PC-9 (cell line): ENCODE data around the gene NME7. TPM values are rescaled to one million over a fixed set of nuclear protein-coding genes. Genes with fewer than 3 reads are reported as not detected.

Experiments
- BruUV-seq: library from RNA; stranded (reverse); fragments of 400-500 nt; replicated peaks from 2 replicates; lab custom pipeline; 2021; lab: Mats Ljungman, UMichigan
- CTCF ChIA-PET: fragments of 300-600 bp; sonication (Branson Sonifier 250); formaldehyde crosslinking; loops from one replicate; lab custom pipeline; 2022; ENCODE audit warnings: antibody characterized with exemption; lab: Charles Lee
- POLR2A ChIA-PET: fragments of 300-600 bp; sonication (Branson Sonifier 250); formaldehyde crosslinking; loops from one replicate; lab custom pipeline; 2022; ENCODE audit warnings: antibody characterized with exemption; ENCODE audit not compliant: unreplicated experiment; lab: Charles Lee
- DNase-seq, 2 experiments: peaks; one replicate each; pipeline versions ENCODE4 v3.0.0 to v3.0.0-alpha.2; 2015 to 2022; ENCODE audit warnings: mixed read lengths in 1 of 2
- H2AFZ ChIP-seq: fragments of 200-600 bp; sonication (generic); 2 replicates; pipeline ENCODE4 v1.8.1; 2017; ENCODE audit warnings: antibody characterized with exemption
- H3F3A ChIP-seq: fragments of 200-600 bp; sonication (generic); 2 replicates; pipeline ENCODE4 v1.8.1; 2017; ENCODE audit warnings: antibody characterized with exemption, mild to moderate bottlenecking, low read depth; ENCODE audit not compliant: insufficient read depth
- H3K27ac ChIP-seq: fragments of 200-600 bp; sonication (generic); 2 replicates; pipeline ENCODE4 v1.6.1; 2016; ENCODE audit warnings: mixed run types
- H3K27me3 ChIP-seq: fragments of 200-600 bp; sonication (generic); 2 replicates; pipeline ENCODE4 v1.6.1; 2016; ENCODE audit warnings: low read depth, mixed run types; ENCODE audit not compliant: insufficient read depth
- H3K36me3 ChIP-seq: fragments of 200-600 bp; sonication (generic); 2 replicates; pipeline ENCODE4 v1.6.1; 2016; ENCODE audit warnings: low read depth, mixed run types
- H3K4me1 ChIP-seq: fragments of 200-600 bp; sonication (generic); replicated peaks from 2 replicates; pipeline ENCODE4 v1.6.1; 2016; ENCODE audit warnings: mixed run types; ENCODE audit not compliant: insufficient read depth
- H3K4me2 ChIP-seq: fragments of 200-600 bp; sonication (generic); 2 replicates; pipeline ENCODE4 v1.6.1; 2017; ENCODE audit warnings: mixed run types
- H3K4me3 ChIP-seq: fragments of 200-600 bp; sonication (generic); 2 replicates; pipeline ENCODE4 v1.6.1; 2016; ENCODE audit warnings: mixed run types
- H3K79me2 ChIP-seq: fragments of 200-600 bp; sonication (generic); 2 replicates; pipeline ENCODE4 v1.6.1; 2017; ENCODE audit warnings: low read depth, mixed run types
- H3K9me2 ChIP-seq: fragments of 200-600 bp; sonication (generic); 2 replicates; pipeline ENCODE4 v1.8.1; 2017; ENCODE audit warnings: mild to moderate bottlenecking; ENCODE audit not compliant: insufficient read depth
- H3K9me3 ChIP-seq: fragments of 200-600 bp; sonication (generic); 2 replicates; pipeline ENCODE4 v1.8.1; 2016; ENCODE audit warnings: low read depth; ENCODE audit not compliant: insufficient read depth
- H4K20me1 ChIP-seq: fragments of 200-600 bp; sonication (generic); 2 replicates; pipeline ENCODE4 v1.8.1; 2017; ENCODE audit not compliant: insufficient read depth
- EZH2 ChIP-seq: fragments of 200-600 bp; sonication (generic); IDR thresholded peaks from 2 replicates; pipeline ENCODE4 v1.8.0; 2017; ENCODE audit warnings: antibody characterized with exemption, low read depth
- intact Hi-C: fragments of 100-400 bp; cut with micrococcal nuclease; formaldehyde crosslinking; loops from one replicate; pipeline ENCODE4 v1.10.0; 2022; ENCODE audit not compliant: unreplicated experiment
- total RNA-seq: library from RNA; stranded (reverse); gene quantifications from 2 replicates; pipeline ENCODE4 v1.2.3, GENCODE V29; 2021
- TF ChIP-seq, protein P1 (sequence below): fragments of 200-600 bp; sonication (generic); conservative IDR thresholded peaks from 2 replicates; pipeline ENCODE4 v1.6.1; 2017; ENCODE audit warnings: mixed run types, antibody characterized with exemption, mild to moderate bottlenecking, moderate library complexity

NME7 gene
- total RNA-seq, 1 experiment from 2014 or later: 21.4 TPM

DNA sequence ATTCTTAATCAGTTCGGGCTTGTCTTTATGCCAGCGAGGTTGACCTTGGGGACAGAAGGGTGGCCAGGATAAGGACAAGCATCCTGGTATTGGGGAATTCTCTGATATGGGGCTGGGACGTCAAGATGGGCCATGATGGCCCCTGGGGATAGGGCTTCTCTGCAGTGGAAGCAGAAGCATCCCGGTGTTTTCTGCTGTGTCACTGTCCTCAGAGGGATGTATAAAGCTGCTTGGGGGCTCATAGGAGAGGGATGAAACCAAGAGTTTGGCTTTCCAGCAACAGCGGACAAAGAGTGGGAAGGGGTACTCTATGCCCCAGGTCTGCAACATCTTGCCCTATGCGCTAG lies 262.5 kb downstream of the NME7 start:
- CTCF ChIA-PET: interaction anchor here (1.2 kb wide), 1 partner anchor 502 kb away, joined by 3 read pairs; no protein-coding TSS in a partner anchor

DNA sequence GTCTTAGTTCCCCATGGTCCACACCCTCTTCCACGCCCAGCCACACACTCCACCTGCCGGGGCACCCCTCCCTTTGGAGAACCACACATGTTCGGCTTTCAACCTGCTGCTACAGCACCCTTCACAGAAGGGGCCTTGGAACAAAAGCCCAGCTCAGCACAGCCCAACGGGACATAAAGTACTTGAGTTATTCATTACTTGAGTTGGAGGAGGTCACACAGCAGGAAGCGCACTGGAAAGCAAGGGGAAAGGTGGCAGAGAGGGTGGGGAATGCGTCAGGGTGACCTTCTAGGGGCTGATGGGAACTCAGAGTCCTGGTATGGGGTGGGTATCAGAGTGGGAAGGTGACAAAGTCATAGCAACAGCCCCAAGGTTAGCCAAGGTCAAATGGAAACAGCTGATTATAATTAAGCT lies 264.1 kb downstream of the NME7 start:
- H3K27ac ChIP-seq: no peak overlapping the region
- ChIA-PET POLR2A (no interaction called here), CTCF (no interaction called here)

More for the DNA sequence above, 262.5 kb downstream of the NME7 start:
- POLR2A ChIA-PET: interaction anchor here (0.6 kb wide), 1 partner anchor 274 kb away, joined by 3 read pairs; no protein-coding TSS in a partner anchor
- peaks cover 36% of the 10 kb centered on the region for H3K79me2 ChIP-seq
- H3F3A ChIP-seq: peaks cover 21% of the 10 kb centered on the region
- H4K20me1 ChIP-seq: no peaks in the 10 kb centered on the region
- peak overlapping the region; percentile 30; the same call in 1 of the 2 replicates for H3K27ac ChIP-seq
- H3K9me2 ChIP-seq: no peaks in the 10 kb centered on the region
- H3K4me1 ChIP-seq: peaks cover 36% of the 10 kb centered on the region
- no peaks in the 10 kb centered on the region for H3K36me3 ChIP-seq
- H3K4me3 ChIP-seq: peak overlapping the region; percentile 99; the same call in 1 of the 2 replicates
- H2AFZ ChIP-seq: peak overlapping the region; percentile 74; the same call in 1 of the 2 replicates
- TSS peak; percentile 68 for BruUV-seq
- H3K9me3 ChIP-seq: no peaks in the 10 kb centered on the region
- DNase-seq: no peak
- TF ChIP-seq, protein P1, sequence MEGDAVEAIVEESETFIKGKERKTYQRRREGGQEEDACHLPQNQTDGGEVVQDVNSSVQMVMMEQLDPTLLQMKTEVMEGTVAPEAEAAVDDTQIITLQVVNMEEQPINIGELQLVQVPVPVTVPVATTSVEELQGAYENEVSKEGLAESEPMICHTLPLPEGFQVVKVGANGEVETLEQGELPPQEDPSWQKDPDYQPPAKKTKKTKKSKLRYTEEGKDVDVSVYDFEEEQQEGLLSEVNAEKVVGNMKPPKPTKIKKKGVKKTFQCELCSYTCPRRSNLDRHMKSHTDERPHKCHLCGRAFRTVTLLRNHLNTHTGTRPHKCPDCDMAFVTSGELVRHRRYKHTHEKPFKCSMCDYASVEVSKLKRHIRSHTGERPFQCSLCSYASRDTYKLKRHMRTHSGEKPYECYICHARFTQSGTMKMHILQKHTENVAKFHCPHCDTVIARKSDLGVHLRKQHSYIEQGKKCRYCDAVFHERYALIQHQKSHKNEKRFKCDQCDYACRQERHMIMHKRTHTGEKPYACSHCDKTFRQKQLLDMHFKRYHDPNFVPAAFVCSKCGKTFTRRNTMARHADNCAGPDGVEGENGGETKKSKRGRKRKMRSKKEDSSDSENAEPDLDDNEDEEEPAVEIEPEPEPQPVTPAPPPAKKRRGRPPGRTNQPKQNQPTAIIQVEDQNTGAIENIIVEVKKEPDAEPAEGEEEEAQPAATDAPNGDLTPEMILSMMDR: no peak
- TF ChIP-seq EZH2: no peak
- intact Hi-C loops: loop anchor here (1.0 to 10.0 kb wide), 5 partner anchors 45 to 803 kb away; partner anchors contain the start of genes BLZF1 and NME7
- H3K27me3 ChIP-seq: no peaks in the 10 kb centered on the region
- peak overlapping the region; percentile 84 for H3K4me2 ChIP-seq

DNA sequence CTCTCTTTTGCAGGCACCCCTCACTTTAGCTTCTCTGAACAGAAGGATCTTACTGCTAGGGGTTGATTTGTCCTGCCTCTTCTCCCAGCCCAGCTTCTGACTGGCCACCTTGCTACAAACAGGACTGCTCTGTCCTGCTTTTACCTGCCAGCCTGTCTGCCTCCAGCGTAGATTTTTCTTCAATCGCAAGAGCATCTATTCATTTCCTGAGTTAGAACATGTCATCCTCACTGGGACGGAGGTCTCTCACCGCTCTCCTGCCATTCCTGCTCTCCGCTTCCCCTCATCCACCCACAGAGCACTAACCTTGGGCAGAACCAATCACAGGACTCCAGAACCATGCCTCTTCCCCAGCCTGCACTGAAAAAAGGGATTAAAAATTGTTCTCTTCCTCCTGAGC lies 264.6 kb downstream of the NME7 start:
- H3K27me3 ChIP-seq: no peaks in the 10 kb centered on the region
- H3K27ac ChIP-seq: no peak overlapping the region
- H3K4me1 ChIP-seq: peaks cover 25% of the 10 kb centered on the region
- peaks cover 15% of the 10 kb centered on the region for H3K79me2 ChIP-seq
- POLR2A ChIA-PET: interaction anchor here (0.8 kb wide), 1 partner anchor 42 kb away, joined by 9 read pairs; no protein-coding TSS in a partner anchor
- intact Hi-C loops: loop anchor here (10.0 kb wide), 1 partner anchor 128 kb away; no protein-coding TSS in a partner anchor
- H2AFZ ChIP-seq: no peak overlapping the region
- H3K9me2 ChIP-seq: no peaks in the 10 kb centered on the region
- no peaks in the 10 kb centered on the region for H3K9me3 ChIP-seq
- peak overlapping the region; percentile 9; the same call in 1 of the 2 replicates for H3K4me2 ChIP-seq
- CTCF ChIA-PET: interaction anchor here (1.4 kb wide), 1 partner anchor 500 kb away, joined by 4 read pairs; no protein-coding TSS in a partner anchor
- BruUV-seq: no TSS peak
- DNase-seq: no peak
- no peaks in the 10 kb centered on the region for H3K36me3 ChIP-seq
- H4K20me1 ChIP-seq: no peaks in the 10 kb centered on the region
- peaks cover under 1% of the 10 kb centered on the region; the same call in 1 of the 2 replicates for H3F3A ChIP-seq
- TF ChIP-seq EZH2: no peak
- TF ChIP-seq, protein P1: no peak
- no peak overlapping the region for H3K4me3 ChIP-seq

More for the DNA sequence above, 264.1 kb downstream of the NME7 start:
- Histone ChIP-seq H3F3A (peaks cover 6% of the 10 kb centered on the region; the same call in 1 of the 2 replicates), H3K27me3 (no peaks in the 10 kb centered on the region), H3K9me3 (no peaks in the 10 kb centered on the region), H3K9me2 (no peaks in the 10 kb centered on the region), H2AFZ (no peak overlapping the region), H3K4me1 (peaks cover 25% of the 10 kb centered on the region), H3K4me2 (no peak overlapping the region), H3K79me2 (peaks cover 20% of the 10 kb centered on the region), H4K20me1 (no peaks in the 10 kb centered on the region), H3K36me3 (no peaks in the 10 kb centered on the region), H3K4me3 (no peak overlapping the region)
- BruUV-seq: no TSS peak
- no peak for DNase-seq
- TF ChIP-seq, protein P1: no peak
- TF ChIP-seq EZH2: no peak
- intact Hi-C loops: loop anchor here (10.0 kb wide), 1 partner anchor 129 kb away; no protein-coding TSS in a partner anchor
